ENCODE data around the gene NPB. TPM values are rescaled to one million over a fixed set of nuclear protein-coding genes. Genes with fewer than 3 reads are reported as not detected.

NPB gene
- 1 to 10 TPM in 4 of 5 donors, under 1 TPM in 1; 0.85 to 1.4 (median 1.3) TPM for polyA plus RNA-seq (ENCODE audit: insufficient read depth in 1 of 5, insufficient read length in 5 of 5, low replicate concordance in 1 of 5)
- long read RNA-seq, donor 1, transcript NPB-201 (2 exons, 704 nt), result major isoform, 7 of 12 reads
- long read RNA-seq, donor 1, transcript NPB-202 (1 exons, 2,154 nt), result minor isoform, 5 of 12 reads
- long read RNA-seq, donor 1, partial matches to known transcripts, result 0 of 12 reads
- long read RNA-seq, donor 1, other reads (novel, unspliced or antisense), result 0 of 12 reads
- long read RNA-seq, donor 2, transcript NPB-201 (2 exons, 704 nt), result major isoform, 5 of 9 reads
- long read RNA-seq, donor 2, partial matches to known transcripts, result 0 of 9 reads
- long read RNA-seq, donor 2, other reads (novel, unspliced or antisense), result 0 of 9 reads
- long read RNA-seq, donor 3, partial matches to known transcripts, result 0 of 4 reads
- long read RNA-seq, donor 3, other reads (novel, unspliced or antisense), result 0 of 4 reads
- long read RNA-seq, donor 4, partial matches to known transcripts, result 0 of 6 reads
- long read RNA-seq, donor 4, other reads (novel, unspliced or antisense), result 0 of 6 reads
- long read RNA-seq, donor 5, transcript NPB-201 (2 exons, 704 nt), result minor isoform, 6 of 13 reads
- long read RNA-seq, donor 5, transcript NPB-202 (1 exons, 2,154 nt), result major isoform, 7 of 13 reads
- long read RNA-seq, donor 5, partial matches to known transcripts, result 0 of 13 reads
- long read RNA-seq, donor 5, other reads (novel, unspliced or antisense), result 0 of 13 reads
- long read RNA-seq, donor 6, transcript NPB-202 (1 exons, 2,154 nt), result minor isoform, 6 of 13 reads
- long read RNA-seq, donor 6, transcript NPB-201 (2 exons, 704 nt), result major isoform, 7 of 13 reads
- long read RNA-seq, donor 6, partial matches to known transcripts, result 0 of 13 reads
- long read RNA-seq, donor 6, other reads (novel, unspliced or antisense), result 0 of 13 reads
- long read RNA-seq, donor 7, transcript NPB-201 (2 exons, 704 nt), result major isoform, 5 of 7 reads
- long read RNA-seq, donor 7, partial matches to known transcripts, result 0 of 7 reads
- long read RNA-seq, donor 7, other reads (novel, unspliced or antisense), result 0 of 7 reads
- long read RNA-seq, donor 8, partial matches to known transcripts, result 0 of 5 reads
- long read RNA-seq, donor 8, other reads (novel, unspliced or antisense), result 0 of 5 reads

DNA sequence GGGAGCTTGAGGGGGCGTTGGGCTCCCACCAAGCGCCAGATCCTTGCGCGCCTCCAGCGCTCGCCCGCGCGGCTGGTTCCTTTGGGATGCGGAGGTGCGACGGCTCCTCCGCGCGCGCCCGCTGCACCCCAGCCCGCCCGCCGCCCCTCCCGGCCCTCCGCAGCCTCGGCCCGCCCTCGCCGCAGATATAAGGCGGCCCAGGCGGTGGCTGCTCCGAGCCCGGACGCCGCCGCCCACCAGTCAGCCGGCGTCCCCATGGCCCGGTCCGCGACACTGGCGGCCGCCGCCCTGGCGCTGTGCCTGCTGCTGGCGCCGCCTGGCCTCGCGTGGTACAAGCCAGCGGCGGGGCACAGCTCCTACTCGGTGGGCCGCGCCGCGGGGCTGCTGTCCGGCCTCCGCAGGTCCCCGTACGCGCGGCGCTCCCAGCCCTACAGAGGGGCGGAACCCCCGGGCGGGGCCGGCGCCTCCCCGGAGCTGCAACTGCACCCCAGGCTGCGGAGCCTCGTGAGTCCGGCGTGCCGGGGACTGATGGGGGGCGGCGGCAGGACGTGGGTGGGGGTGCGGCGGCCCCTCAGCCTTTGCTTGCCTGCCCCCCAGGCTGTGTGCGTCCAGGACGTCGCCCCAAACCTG is at the start of gene NPB:
NPB (plus strand) TSS at position 216 of the 630 bp plus-strand sequence; CDS start at position 256, 40 bp downstream.
- DNase-seq, result no peak

GRCh38 chr17:81854974-81855774 is 46.9 kb upstream of the NPB start:
- DNase-seq, result no peak

- no peak for DNase-seq
These were observed 43.7 kb upstream of the NPB start for GRCh38 chr17:81858170-81858966.

DNA sequence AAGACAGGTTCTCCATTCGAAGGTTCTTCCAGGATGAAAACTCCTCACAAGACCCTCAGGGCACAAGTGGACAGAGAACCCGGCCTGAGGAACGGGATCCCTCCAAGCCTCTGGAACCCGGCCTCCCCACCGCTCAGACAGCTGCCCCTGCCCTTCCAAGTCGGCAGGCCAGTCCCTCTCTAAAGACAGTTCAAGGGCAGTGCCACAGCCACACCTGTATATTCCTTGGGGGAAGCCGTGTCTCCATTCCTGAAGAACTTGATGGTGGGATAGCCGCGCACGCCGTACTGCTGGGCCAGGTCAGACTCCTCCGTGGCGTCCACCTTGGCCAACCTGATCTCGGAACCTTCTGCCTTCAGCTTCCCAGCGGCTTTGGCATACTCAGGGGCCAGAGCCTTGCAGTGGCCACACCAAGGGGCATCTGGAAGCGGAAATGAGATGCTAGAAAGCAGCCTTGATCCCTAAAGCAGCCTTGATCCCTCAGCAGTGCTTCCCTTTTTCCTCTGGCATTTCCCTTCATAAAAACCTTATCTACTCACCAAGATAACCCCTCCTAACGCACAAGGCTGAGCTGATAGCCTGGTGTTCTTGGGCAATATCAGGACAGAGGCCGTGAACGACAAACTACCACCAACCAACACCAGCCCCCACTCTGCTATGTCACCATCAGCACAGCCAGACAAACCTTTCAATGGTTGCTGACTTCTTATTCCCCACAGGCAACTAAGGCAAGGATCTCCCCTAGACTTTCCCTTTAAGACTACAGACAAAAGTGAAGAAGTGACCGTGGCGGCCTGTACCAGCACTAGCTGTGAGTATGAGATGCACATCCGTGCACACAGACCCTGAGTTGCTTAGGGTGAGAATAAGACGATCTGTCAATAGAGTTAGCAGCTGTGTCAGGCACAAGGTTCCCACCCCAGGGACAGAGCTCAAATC is 42.8 kb upstream of the NPB start:
- DNase-seq, result no peak

DNA sequence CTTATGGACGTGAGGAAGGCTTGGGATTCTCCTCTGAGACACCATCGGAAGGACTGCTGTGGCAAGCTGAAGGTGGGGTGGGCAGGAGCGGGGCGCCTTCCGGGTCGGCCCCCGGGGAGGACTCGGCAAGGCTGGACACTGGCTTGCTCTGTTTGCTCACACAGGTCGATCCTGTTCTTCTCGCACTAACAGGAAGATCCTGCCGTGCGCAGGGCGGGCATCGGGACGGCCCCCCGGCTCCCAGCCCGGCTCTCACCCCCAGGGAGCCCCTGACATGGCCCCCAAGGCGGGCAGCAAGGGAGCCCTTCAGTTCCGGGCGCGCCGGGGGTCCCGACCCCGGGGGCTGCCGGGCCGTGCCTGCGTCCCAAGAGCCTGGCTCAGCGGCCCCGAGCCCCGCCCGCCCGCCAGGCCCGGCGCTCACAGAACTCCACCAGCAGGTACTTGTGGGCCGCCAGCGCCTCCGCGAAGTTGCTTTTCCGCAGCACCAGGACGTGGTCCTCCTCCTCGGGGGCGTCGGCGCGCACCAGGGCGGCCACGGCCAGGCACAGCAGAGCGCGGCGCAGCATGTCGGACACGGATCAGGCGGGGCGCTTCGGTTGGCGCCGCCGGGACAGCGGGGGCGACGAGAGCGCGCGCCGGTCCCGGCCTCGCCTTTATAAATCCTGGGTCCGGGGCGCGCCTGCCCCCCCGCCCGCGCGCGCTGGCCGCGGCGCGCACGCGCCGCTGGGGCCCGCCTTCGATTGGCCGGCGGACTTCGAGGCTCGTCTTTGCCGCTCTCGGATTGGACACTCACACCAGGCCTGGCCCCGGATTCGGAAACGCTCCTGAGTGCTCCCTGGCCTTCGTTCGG is 41.9 kb upstream of the NPB start, which contains the start of gene P4HB:
P4HB (minus strand) TSS at position 630 of the 850 bp plus-strand sequence; CDS start at position 566, 64 bp downstream.
- no peak for DNase-seq

DNA sequence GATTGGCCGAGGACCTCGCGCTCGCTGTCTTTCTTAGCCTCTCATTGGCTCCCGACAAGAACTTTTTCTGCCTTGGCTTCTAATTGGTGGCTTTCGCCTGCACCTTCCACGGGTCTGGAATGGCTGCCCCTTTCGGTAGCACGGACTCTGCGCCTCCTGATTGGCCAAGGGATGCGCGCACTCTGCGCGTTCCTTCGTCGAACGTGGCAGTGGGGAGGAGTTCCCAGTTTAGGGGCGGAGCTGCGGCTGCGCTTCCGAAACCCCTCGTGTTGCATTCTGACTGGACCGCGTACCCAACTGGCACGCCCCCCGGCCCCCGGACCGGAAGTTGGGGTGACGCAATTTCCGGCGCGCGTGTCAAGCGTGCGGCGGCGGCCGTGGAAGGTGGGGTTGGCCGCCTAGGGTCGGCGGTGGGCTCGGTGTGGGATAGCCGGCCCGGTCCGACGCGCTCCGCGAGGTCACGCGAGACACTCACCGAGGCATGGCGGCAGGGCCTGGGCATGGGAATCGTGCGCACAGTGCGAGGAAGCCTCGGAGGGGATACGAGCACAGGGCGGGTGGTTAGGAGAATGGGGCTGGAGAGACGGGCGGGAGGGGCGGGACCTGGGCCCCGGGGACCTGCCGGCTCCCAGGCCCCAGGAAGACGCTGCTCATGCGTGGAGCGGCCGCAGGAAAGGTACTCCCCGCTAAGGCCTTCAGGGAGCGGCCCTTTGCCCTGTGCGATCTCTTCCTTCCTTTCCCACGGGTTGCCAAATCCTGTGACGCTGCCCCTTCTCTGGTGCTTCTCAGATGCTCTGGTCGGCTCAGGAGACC is 41.1 kb upstream of the NPB start:
- DNase-seq, result peak; percentile 100

GRCh38 chr17:81863123-81863675 is 38.8 kb upstream of the NPB start:
- DNase-seq, result no peak

- no peak for DNase-seq
These were observed 37.9 kb upstream of the NPB start for GRCh38 chr17:81863833-81864768.

DNA sequence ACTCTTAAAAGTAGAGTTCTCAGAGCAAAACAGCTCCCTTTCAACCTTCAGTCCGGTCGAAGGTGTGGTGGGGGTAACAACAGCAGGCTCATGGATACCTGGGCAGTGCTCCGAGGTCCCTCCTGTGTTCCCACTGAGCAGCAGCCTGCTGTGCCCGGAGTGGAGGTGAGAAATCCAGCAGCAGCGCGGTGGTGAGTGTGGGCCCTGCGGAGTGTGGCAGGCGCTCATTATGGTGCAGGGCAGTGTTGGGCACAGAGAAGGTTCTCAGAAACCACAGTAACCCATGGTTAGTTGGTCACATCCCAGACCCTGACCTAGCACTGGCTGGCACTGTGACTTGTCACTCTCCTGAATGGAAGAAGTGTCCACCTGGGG is 36.7 kb upstream of the NPB start:
- DNase-seq, result no peak

DNA sequence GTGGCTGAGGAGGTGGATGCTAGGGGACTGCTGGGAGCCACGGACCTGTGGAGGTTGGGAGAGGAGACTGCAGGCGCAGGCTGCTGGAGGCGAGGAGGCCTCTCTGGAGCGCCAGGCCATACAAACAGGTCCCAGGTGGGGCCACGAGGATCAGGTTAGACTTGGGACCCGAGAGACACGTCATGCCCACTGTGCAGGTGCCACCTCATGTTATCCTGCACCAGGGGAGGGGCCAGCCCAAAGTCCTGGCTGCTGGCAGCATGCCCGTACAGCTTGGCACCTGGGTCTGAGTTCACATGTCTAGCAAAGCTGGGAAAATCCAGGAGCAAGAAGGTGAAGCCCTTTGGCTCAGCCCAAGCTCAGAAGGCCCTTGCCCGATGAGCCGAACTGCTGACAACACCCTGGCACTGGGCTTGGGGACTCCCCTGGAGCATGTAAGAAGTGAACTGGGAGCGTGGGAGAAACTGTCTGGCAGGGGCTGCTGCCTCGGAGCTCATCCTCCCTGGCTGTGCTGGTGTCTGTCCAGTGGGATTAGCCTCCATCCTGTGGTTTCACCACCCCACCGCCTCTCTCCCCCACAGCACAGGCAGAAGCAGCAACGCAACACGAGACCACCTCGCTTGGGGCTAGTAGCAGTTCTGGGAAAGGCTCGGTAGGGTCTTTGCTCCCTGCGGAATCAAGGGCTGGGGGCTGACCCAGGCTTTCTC is 36.2 kb upstream of the NPB start:
- no peak for DNase-seq

DNA sequence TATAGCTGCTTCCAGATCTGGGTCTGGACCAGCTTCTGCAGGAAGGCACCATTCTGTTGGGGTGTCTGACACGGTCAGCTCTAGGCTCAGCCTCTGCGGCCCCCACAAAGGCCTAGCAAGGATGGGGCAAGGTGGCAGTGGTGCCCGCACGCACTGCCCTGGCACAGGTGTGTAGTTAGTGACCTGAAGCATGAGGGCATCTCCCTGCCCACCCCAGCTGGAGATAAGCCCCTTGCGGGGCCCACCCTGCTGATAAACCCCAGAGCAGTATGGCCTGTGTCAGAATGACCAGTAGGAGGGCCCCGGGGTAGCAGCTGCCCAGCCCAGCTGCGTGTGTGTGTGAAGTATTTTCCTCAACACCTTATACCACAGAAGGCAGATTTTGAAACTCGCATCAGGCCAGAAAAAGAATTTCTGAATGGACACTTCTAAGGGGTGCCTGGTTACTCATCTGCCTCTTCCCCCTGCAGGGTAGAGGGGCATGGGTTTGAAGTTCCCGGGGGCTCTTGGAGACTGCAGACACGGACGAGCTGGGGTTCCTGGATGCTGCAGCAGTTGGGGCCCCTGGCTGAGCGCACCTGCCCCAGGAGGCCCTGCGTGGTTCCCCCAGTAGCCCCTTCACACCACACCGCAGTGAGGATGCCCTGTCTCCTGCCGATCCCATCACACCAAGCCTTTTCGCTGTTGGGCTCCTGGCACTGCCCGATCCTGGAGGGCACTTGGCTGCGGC is 35.4 kb upstream of the NPB start:
- no peak for DNase-seq

DNA sequence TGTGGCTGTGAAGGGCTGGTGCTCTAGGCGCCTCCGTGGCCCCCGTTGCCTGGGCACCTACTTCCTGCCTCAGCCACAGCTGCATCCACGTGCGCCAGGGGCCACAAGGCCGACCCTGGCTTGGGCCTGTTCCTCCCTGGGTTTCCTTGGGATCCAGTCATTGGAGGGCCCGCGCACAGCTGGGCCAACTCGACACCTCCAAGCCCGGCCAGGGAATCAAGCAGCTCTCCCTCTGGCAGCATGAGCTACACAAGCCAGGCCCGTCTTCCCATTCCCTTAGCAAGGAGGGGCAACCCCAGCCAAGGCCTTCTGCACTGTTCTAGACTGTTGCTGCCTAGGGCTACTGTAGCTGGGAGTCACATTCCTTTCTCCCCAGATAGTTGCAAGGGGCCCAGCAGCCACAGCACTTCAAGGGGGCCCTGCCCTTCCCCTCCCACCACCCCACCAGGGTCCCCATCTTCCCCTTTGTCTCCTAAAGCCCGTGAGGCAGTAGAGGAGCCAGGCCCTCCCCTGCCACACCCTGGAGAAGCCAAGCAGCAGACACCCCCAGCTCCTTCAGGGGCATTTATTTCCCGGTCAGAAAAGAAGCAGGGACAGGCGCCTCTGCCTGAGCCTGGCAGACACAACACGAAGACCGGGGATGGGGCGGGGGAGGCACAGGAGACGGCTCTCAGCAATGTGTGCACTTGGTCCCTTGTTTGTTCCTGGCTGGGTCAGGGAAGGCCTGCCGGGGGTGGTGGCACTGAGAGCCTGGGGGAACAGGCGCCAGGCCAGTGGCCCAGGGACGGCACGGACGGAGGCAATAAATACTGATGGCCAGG is 34.7 kb upstream of the NPB start:
- DNase-seq, result no peak

All from right lung (tissue), 10 donors.